Neural cell (in vitro differentiated cells): ENCODE data around the gene SERPINB1.

Experiments used
- EP300 ChIP-seq: fragments of 450-650 bp; conservative IDR thresholded peaks from 2 replicates; pipeline ENCODE4 v1.6.1; 2014; ENCODE audit warnings: antibody characterized with exemption, mild to moderate bottlenecking, moderate library complexity; ENCODE audit not compliant: poor library complexity, severe bottlenecking
- EZH2 ChIP-seq: fragments of 200-600, 300-800 bp; shearing (Covaris generic), sonication (generic); IDR thresholded peaks from 2 replicates; pipeline ENCODE4 v1.6.1; 2014; ENCODE audit warnings: antibody characterized with exemption, low read length, borderline replicate concordance, mild to moderate bottlenecking; ENCODE audit not compliant: insufficient read depth, poor library complexity, severe bottlenecking
- MXI1 ChIP-seq: fragments of 450-650 bp; conservative IDR thresholded peaks from 2 replicates; pipeline ENCODE4 v1.6.1; 2014; ENCODE audit warnings: antibody characterized with exemption, mild to moderate bottlenecking; ENCODE audit not compliant: poor library complexity, severe bottlenecking
- POLR2AphosphoS5 ChIP-seq: IDR thresholded peaks from 2 replicates; pipeline ENCODE4 v1.6.1; 2012
- RAD21 ChIP-seq: fragments of 450-650 bp; conservative IDR thresholded peaks from 2 replicates; pipeline ENCODE4 v1.6.1; 2014; ENCODE audit warnings: antibody characterized with exemption, mild to moderate bottlenecking, moderate library complexity
- SMC3 ChIP-seq: fragments of 450-650 bp; conservative IDR thresholded peaks from 2 replicates; pipeline ENCODE4 v1.6.1; 2014; ENCODE audit warnings: antibody characterized with exemption, mild to moderate bottlenecking, moderate library complexity; ENCODE audit not compliant: poor library complexity
- TAF1 ChIP-seq: IDR thresholded peaks from 2 replicates; pipeline ENCODE4 v1.6.1; 2012; ENCODE audit warnings: low read depth
- TF ChIP-seq, protein P1 (sequence below): fragments of 450-650 bp; IDR thresholded peaks from 2 replicates; pipeline ENCODE4 v1.5.1; 2014; ENCODE audit warnings: antibody characterized with exemption, mild to moderate bottlenecking, moderate library complexity; ENCODE audit not compliant: poor library complexity, severe bottlenecking
- TF ChIP-seq, protein P2 (sequence below): IDR thresholded peaks from 2 replicates; pipeline ENCODE4 v1.6.1; 2012; ENCODE audit warnings: borderline replicate concordance

DNA sequence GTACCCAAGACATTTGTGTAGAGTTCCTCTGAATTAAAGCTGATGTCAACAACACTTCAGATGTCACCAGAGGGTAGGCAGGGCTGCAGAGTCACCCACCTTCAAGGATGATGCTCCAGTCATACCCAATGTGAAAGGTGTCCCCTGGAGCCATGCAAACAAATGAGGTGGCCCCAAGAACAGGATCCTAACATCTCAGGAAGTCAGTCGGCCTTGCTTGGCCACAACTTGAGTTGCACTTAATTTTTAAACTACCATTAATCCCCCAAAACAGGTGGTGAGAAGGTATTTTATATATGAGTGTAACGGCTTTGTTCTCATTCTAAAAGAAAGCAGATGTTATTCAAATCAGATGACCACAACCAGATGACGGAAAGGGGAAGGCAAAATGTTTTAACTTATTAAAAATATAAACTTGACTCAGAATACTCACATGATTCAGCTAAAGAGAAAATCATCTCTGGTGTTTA is 21.1 kb upstream of the SERPINB1 start:
- TF ChIP-seq EZH2 (no peak), POLR2AphosphoS5 (no peak), EP300 (no peak), SMC3 (no peak), RAD21 (no peak), TAF1 (no peak), MXI1 (no peak)
- TF ChIP-seq, protein P1, sequence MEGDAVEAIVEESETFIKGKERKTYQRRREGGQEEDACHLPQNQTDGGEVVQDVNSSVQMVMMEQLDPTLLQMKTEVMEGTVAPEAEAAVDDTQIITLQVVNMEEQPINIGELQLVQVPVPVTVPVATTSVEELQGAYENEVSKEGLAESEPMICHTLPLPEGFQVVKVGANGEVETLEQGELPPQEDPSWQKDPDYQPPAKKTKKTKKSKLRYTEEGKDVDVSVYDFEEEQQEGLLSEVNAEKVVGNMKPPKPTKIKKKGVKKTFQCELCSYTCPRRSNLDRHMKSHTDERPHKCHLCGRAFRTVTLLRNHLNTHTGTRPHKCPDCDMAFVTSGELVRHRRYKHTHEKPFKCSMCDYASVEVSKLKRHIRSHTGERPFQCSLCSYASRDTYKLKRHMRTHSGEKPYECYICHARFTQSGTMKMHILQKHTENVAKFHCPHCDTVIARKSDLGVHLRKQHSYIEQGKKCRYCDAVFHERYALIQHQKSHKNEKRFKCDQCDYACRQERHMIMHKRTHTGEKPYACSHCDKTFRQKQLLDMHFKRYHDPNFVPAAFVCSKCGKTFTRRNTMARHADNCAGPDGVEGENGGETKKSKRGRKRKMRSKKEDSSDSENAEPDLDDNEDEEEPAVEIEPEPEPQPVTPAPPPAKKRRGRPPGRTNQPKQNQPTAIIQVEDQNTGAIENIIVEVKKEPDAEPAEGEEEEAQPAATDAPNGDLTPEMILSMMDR = no peak
- TF ChIP-seq, protein P2, sequence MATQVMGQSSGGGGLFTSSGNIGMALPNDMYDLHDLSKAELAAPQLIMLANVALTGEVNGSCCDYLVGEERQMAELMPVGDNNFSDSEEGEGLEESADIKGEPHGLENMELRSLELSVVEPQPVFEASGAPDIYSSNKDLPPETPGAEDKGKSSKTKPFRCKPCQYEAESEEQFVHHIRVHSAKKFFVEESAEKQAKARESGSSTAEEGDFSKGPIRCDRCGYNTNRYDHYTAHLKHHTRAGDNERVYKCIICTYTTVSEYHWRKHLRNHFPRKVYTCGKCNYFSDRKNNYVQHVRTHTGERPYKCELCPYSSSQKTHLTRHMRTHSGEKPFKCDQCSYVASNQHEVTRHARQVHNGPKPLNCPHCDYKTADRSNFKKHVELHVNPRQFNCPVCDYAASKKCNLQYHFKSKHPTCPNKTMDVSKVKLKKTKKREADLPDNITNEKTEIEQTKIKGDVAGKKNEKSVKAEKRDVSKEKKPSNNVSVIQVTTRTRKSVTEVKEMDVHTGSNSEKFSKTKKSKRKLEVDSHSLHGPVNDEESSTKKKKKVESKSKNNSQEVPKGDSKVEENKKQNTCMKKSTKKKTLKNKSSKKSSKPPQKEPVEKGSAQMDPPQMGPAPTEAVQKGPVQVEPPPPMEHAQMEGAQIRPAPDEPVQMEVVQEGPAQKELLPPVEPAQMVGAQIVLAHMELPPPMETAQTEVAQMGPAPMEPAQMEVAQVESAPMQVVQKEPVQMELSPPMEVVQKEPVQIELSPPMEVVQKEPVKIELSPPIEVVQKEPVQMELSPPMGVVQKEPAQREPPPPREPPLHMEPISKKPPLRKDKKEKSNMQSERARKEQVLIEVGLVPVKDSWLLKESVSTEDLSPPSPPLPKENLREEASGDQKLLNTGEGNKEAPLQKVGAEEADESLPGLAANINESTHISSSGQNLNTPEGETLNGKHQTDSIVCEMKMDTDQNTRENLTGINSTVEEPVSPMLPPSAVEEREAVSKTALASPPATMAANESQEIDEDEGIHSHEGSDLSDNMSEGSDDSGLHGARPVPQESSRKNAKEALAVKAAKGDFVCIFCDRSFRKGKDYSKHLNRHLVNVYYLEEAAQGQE = no peak
